Measurements from ENCODE around the gene EFTUD2.

DNA sequence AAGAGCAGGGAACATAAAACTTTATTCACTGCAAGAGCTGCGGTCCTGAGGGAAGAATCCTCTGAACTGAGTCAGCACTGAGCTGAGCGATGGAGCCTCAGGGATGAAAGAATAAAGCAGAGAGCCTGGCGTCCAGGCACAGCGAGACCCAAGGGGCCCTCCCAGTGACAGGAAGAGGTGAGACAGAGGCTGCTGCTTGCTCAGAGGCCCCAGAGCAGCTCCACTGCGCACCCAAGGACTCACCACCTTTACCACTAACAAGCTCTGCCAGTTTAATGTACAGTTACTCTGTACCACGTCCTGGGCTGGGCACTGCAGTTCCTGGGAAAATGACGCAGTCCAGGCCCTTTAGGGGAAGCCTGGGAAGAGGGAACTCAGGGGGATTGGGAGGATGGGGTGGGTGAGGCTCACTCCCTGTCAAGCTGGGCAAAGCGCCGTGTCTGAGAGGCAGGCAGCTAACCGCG lies 10.5 kb upstream of the EFTUD2 start:
- TF ChIP-seq POLR2A (IDR thresholded peaks at IDR 0.05) (no peak), POLR2AphosphoS5 (IDR thresholded peaks at IDR 0.05) (no peak)
- TF ChIP-seq, protein P1, sequence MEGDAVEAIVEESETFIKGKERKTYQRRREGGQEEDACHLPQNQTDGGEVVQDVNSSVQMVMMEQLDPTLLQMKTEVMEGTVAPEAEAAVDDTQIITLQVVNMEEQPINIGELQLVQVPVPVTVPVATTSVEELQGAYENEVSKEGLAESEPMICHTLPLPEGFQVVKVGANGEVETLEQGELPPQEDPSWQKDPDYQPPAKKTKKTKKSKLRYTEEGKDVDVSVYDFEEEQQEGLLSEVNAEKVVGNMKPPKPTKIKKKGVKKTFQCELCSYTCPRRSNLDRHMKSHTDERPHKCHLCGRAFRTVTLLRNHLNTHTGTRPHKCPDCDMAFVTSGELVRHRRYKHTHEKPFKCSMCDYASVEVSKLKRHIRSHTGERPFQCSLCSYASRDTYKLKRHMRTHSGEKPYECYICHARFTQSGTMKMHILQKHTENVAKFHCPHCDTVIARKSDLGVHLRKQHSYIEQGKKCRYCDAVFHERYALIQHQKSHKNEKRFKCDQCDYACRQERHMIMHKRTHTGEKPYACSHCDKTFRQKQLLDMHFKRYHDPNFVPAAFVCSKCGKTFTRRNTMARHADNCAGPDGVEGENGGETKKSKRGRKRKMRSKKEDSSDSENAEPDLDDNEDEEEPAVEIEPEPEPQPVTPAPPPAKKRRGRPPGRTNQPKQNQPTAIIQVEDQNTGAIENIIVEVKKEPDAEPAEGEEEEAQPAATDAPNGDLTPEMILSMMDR (IDR thresholded peaks at IDR 0.05): no peak

Data from stomach (tissue), 4 donors.